ENCODE data around the gene GRAP.

GRAP gene

DNA sequence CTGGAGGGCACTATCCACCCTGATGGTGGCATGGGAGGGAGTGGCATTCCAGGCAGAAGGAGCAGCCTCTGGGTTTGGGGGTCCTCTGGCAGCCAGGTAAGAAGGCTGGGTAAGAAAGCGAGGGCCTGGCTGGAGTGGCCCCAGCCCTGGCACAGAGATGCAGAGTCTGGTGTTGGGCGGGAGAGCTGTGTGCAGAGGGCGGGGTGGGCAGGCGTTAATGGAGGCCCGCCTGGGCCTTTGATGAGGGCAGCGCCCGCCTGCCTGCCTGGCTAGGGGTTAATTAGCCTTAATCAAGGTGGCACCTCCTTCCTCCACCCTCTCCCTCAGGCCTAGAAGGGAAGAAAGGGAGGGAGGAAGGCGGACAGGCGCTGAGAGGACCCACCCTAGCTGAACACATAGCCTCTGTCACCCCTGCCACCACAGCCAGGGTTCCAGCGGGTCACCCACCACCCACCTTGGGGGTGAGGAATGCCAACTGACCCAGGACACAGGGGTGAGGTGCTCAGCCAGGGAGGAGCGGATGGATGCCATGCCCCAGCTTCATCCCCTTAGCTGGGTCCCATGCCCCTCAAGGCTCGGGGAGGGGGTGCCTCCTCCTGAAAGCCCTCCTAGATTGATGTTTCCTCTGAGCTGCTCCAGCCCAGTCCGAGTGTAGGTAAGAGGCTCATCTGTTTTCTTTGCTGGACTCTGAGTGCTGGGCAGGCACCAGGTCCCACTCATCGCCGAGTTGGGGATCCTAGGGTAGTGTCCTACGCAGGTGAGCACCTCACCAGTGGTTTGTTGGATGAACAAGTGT, 28.8 kb downstream of the GRAP start:
- H3K4me1 ChIP-seq (ENCODE audit: control insufficient read depth in 1 of 2, insufficient read depth in 1 of 2, low read depth in 1 of 2, low read length in 1 of 2): no peaks in the 10 kb centered on the region
- H3K27me3 ChIP-seq: no peaks in the 10 kb centered on the region
- no peaks in the 10 kb centered on the region for H3K9me3 ChIP-seq
- H3K36me3 ChIP-seq: no peaks in the 10 kb centered on the region
- no peak overlapping the region for H3K4me3 ChIP-seq (ENCODE audit: low read depth in 1 of 2, low read length in 1 of 2)
- TF ChIP-seq, protein P1, sequence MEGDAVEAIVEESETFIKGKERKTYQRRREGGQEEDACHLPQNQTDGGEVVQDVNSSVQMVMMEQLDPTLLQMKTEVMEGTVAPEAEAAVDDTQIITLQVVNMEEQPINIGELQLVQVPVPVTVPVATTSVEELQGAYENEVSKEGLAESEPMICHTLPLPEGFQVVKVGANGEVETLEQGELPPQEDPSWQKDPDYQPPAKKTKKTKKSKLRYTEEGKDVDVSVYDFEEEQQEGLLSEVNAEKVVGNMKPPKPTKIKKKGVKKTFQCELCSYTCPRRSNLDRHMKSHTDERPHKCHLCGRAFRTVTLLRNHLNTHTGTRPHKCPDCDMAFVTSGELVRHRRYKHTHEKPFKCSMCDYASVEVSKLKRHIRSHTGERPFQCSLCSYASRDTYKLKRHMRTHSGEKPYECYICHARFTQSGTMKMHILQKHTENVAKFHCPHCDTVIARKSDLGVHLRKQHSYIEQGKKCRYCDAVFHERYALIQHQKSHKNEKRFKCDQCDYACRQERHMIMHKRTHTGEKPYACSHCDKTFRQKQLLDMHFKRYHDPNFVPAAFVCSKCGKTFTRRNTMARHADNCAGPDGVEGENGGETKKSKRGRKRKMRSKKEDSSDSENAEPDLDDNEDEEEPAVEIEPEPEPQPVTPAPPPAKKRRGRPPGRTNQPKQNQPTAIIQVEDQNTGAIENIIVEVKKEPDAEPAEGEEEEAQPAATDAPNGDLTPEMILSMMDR (IDR thresholded peaks at IDR 0.05): no peak
- no peak overlapping the region for H3K27ac ChIP-seq

DNA sequence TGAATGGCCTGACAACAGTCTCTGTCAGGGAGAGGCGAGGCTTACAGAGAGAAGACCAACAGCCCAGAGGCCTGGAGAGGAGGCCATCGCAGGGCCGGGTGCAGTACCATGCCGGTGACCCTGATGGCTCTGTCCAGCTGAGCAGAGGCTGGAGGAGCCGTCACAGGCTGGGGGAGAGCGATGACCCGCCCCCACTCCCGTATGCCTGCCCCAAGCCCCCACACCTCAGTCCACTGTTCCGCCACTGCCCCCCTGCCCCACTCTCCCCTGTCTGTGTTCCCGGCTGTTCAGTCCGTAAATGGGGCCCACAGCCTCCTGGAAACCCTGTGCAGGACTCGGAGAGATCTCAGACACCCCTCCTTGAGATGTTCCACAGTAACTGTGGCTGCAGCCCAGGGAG, 29.4 kb downstream of the GRAP start:
- no peaks in the 10 kb centered on the region for H3K4me1 ChIP-seq (ENCODE audit: control insufficient read depth in 1 of 2, insufficient read depth in 1 of 2, low read depth in 1 of 2, low read length in 1 of 2)
- H3K27me3 ChIP-seq: no peaks in the 10 kb centered on the region
- no peak overlapping the region for H3K4me3 ChIP-seq (ENCODE audit: low read depth in 1 of 2, low read length in 1 of 2)
- TF ChIP-seq, protein P1 (IDR thresholded peaks at IDR 0.05): no peak
- no peaks in the 10 kb centered on the region for H3K36me3 ChIP-seq
- H3K9me3 ChIP-seq: no peaks in the 10 kb centered on the region
- no peak overlapping the region for H3K27ac ChIP-seq

DNA sequence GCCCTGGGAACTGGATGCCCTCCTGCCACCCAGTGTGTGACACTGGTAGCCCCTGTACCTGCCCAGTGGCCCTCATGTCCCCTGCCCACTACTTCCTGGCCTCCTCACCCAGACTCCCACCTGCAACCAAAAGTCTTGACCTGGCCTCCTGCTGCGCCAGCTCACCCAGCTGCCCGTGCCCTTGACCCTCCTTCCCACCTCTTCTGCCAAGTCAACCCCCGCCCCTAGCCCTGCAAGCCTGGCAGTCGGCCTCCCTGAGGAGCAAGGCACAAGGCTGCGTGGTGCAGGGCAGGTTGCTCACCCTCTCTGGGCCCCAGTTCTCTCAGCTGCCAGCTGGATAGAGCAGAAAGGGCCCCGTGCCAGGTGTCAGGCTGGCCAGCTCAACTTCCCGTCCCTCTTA, 29.9 kb downstream of the GRAP start:
- TF ChIP-seq, protein P1 (IDR thresholded peaks at IDR 0.05): no peak
- H3K27me3 ChIP-seq: no peaks in the 10 kb centered on the region
- no peaks in the 10 kb centered on the region for H3K9me3 ChIP-seq
- no peaks in the 10 kb centered on the region for H3K4me1 ChIP-seq (ENCODE audit: control insufficient read depth in 1 of 2, insufficient read depth in 1 of 2, low read depth in 1 of 2, low read length in 1 of 2)
- H3K27ac ChIP-seq: no peak overlapping the region
- H3K36me3 ChIP-seq: no peaks in the 10 kb centered on the region
- H3K4me3 ChIP-seq (ENCODE audit: low read depth in 1 of 2, low read length in 1 of 2): no peak overlapping the region

DNA sequence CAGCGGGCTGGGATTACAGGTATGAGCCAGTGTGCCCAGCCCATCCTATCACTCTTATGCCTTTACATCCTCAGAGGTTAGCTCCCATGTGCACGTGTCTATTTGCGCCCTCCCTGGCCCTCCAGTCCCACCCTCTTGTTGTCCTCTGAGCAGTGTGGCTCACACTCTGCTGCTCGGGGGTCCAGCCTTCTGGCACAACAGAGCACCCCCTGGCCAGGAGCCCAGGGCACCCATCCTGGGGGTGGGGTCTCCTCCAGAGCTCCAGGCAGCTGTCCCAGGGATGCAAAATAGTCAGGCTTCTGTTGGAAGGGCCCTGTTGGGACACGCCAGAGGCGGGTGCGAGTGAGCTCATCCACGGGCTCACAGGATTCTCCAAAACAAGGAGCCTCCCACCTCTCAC, 30.5 kb downstream of the GRAP start:
- no peak overlapping the region for H3K27ac ChIP-seq
- H3K36me3 ChIP-seq: no peaks in the 10 kb centered on the region
- no peaks in the 10 kb centered on the region for H3K4me1 ChIP-seq (ENCODE audit: control insufficient read depth in 1 of 2, insufficient read depth in 1 of 2, low read depth in 1 of 2, low read length in 1 of 2)
- H3K27me3 ChIP-seq: no peaks in the 10 kb centered on the region
- no peaks in the 10 kb centered on the region for H3K9me3 ChIP-seq
- no peak overlapping the region for H3K4me3 ChIP-seq (ENCODE audit: low read depth in 1 of 2, low read length in 1 of 2)
- TF ChIP-seq, protein P1 (IDR thresholded peaks at IDR 0.05): no peak

DNA sequence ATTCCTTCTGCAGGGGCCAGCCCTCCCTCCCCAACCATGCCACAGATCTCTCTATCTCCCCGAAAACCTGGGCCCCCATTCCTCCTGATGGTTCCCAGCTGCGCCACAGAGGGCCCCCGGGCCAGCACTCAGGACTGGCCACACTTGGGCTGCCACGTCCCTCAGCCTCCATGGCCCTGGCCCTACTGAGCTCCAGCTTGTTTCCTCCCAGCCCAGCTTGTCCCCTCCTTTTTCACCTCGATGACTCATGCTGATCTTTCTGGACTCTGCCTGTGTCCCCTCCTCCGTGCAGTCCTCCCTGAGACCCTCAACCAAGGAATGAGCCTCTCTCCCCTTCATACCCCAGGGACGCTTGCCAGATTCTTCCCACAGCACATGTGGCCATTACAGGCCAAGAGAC, 31.3 kb downstream of the GRAP start:
- H3K4me3 ChIP-seq (ENCODE audit: low read depth in 1 of 2, low read length in 1 of 2): no peak overlapping the region
- no peaks in the 10 kb centered on the region for H3K4me1 ChIP-seq (ENCODE audit: control insufficient read depth in 1 of 2, insufficient read depth in 1 of 2, low read depth in 1 of 2, low read length in 1 of 2)
- H3K27ac ChIP-seq: no peak overlapping the region
- H3K9me3 ChIP-seq: no peaks in the 10 kb centered on the region
- H3K36me3 ChIP-seq: no peaks in the 10 kb centered on the region
- no peaks in the 10 kb centered on the region for H3K27me3 ChIP-seq
- TF ChIP-seq, protein P1 (IDR thresholded peaks at IDR 0.05): no peak
